ENCODE results near the gene PPIE. TPM values are rescaled to one million over a fixed set of nuclear protein-coding genes. Genes with fewer than 3 reads are reported as not detected.

Gene PPIE
- total and polyA plus RNA-seq, 2 experiments from 2014 or later, result 27.8 to 51.9 TPM

DNA sequence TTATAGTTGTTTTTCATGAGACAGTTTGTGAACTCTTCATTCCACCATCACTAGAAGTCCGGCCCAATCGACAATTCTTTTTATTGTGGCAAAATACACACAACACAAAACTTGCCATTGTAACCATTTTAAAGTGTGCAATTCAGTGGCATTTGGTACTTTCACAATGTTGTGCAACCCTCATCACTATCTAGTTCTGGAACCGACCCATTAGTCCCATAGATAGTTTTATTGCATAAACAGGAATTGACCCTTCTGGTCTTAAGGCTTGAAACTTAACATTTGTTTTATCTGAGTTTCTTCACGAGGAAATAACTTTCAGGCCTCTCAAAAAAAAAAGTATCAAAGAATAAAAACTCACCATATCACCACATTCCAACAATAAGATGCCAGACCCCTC is 8.8 kb upstream of the PPIE start (continued):
- TF ChIP-seq, protein P1, sequence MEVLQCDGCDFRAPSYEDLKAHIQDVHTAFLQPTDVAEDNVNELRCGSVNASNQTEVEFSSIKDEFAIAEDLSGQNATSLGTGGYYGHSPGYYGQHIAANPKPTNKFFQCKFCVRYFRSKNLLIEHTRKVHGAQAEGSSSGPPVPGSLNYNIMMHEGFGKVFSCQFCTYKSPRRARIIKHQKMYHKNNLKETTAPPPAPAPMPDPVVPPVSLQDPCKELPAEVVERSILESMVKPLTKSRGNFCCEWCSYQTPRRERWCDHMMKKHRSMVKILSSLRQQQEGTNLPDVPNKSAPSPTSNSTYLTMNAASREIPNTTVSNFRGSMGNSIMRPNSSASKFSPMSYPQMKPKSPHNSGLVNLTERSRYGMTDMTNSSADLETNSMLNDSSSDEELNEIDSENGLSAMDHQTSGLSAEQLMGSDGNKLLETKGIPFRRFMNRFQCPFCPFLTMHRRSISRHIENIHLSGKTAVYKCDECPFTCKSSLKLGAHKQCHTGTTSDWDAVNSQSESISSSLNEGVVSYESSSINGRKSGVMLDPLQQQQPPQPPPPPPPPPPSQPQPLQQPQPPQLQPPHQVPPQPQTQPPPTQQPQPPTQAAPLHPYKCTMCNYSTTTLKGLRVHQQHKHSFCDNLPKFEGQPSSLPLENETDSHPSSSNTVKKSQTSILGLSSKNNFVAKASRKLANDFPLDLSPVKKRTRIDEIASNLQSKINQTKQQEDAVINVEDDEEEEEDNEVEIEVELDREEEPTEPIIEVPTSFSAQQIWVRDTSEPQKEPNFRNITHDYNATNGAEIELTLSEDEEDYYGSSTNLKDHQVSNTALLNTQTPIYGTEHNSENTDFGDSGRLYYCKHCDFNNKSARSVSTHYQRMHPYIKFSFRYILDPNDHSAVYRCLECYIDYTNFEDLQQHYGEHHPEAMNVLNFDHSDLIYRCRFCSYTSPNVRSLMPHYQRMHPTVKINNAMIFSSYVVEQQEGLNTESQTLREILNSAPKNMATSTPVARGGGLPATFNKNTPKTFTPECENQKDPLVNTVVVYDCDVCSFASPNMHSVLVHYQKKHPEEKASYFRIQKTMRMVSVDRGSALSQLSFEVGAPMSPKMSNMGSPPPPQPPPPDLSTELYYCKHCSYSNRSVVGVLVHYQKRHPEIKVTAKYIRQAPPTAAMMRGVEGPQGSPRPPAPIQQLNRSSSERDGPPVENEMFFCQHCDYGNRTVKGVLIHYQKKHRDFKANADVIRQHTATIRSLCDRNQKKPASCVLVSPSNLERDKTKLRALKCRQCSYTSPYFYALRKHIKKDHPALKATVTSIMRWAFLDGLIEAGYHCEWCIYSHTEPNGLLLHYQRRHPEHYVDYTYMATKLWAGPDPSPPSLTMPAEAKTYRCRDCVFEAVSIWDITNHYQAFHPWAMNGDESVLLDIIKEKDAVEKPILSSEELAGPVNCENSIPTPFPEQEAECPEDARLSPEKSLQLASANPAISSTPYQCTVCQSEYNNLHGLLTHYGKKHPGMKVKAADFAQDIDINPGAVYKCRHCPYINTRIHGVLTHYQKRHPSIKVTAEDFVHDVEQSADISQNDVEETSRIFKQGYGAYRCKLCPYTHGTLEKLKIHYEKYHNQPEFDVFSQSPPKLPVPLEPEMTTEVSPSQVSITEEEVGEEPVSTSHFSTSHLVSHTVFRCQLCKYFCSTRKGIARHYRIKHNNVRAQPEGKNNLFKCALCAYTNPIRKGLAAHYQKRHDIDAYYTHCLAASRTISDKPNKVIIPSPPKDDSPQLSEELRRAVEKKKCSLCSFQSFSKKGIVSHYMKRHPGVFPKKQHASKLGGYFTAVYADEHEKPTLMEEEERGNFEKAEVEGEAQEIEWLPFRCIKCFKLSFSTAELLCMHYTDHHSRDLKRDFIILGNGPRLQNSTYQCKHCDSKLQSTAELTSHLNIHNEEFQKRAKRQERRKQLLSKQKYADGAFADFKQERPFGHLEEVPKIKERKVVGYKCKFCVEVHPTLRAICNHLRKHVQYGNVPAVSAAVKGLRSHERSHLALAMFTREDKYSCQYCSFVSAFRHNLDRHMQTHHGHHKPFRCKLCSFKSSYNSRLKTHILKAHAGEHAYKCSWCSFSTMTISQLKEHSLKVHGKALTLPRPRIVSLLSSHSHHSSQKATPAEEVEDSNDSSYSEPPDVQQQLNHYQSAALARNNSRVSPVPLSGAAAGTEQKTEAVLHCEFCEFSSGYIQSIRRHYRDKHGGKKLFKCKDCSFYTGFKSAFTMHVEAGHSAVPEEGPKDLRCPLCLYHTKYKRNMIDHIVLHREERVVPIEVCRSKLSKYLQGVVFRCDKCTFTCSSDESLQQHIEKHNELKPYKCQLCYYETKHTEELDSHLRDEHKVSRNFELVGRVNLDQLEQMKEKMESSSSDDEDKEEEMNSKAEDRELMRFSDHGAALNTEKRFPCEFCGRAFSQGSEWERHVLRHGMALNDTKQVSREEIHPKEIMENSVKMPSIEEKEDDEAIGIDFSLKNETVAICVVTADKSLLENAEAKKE (CRISPR knock-in tag; IDR thresholded peaks at IDR 0.05), result no peak

DNA sequence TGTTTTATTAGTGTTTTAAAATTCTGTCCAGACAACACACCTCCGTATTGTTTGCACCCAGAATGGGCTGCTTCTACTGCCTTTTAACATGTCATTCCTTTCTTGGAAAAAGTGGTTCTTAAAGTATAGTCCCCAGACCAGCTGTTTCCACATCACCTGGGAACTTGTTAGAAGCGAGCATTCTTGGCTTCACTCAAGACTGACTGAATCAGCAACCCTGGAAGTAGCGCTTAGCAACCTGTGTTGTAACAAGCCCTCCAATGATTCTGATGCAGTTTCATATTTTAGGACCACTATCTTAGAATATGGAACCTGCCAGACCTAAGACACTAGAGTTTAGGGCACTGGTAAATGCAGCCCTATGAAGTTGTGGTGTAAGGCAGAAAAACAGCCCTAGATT is 6.0 kb upstream of the PPIE start:
- Mint-ChIP-seq H3K4me1 (no peaks in the 10 kb centered on the region), H3K27me3 (ENCODE audit: insufficient read depth, low read depth, poor library complexity) (peaks cover 59% of the 10 kb centered on the region), H3K9me3 (no peaks in the 10 kb centered on the region; the same call in 2 of the 3 replicates), H3K36me3 (ENCODE audit: low read depth) (no peaks in the 10 kb centered on the region), H3K4me3 (no peak overlapping the region), H3K27ac (no peak overlapping the region)
- TF ChIP-seq, protein P1 (CRISPR knock-in tag; IDR thresholded peaks at IDR 0.05), result no peak
- TF ChIP-seq JUNB (IDR thresholded peaks at IDR 0.05; ENCODE audit: unreplicated experiment) (no peak), ZNF331 (CRISPR knock-in tag; IDR thresholded peaks at IDR 0.05; ENCODE audit: low read depth) (no peak)
- TF ChIP-seq, protein P2, sequence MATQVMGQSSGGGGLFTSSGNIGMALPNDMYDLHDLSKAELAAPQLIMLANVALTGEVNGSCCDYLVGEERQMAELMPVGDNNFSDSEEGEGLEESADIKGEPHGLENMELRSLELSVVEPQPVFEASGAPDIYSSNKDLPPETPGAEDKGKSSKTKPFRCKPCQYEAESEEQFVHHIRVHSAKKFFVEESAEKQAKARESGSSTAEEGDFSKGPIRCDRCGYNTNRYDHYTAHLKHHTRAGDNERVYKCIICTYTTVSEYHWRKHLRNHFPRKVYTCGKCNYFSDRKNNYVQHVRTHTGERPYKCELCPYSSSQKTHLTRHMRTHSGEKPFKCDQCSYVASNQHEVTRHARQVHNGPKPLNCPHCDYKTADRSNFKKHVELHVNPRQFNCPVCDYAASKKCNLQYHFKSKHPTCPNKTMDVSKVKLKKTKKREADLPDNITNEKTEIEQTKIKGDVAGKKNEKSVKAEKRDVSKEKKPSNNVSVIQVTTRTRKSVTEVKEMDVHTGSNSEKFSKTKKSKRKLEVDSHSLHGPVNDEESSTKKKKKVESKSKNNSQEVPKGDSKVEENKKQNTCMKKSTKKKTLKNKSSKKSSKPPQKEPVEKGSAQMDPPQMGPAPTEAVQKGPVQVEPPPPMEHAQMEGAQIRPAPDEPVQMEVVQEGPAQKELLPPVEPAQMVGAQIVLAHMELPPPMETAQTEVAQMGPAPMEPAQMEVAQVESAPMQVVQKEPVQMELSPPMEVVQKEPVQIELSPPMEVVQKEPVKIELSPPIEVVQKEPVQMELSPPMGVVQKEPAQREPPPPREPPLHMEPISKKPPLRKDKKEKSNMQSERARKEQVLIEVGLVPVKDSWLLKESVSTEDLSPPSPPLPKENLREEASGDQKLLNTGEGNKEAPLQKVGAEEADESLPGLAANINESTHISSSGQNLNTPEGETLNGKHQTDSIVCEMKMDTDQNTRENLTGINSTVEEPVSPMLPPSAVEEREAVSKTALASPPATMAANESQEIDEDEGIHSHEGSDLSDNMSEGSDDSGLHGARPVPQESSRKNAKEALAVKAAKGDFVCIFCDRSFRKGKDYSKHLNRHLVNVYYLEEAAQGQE (IDR thresholded peaks at IDR 0.05; ENCODE audit: unreplicated experiment), result no peak
- no peak for ATAC-seq
- Histone ChIP-seq H4K20me1 (replicated peaks; ENCODE audit: insufficient read depth) (no peaks in the 10 kb centered on the region; the same call in 1 of the 2 replicates), H3K9me2 (ENCODE audit: insufficient read depth) (peaks cover 4% of the 10 kb centered on the region; the same call in 1 of the 2 replicates), H3K79me2 (replicated peaks; ENCODE audit: insufficient read depth) (no peaks in the 10 kb centered on the region), H3K27ac (ENCODE audit: low read depth) (no peak overlapping the region), H3F3A (replicated peaks; ENCODE audit: low read depth) (no peaks in the 10 kb centered on the region), H3K27me3 (ENCODE audit: insufficient read depth) (peaks cover 100% of the 10 kb centered on the region), H3K36me3 (ENCODE audit: insufficient read depth) (no peaks in the 10 kb centered on the region), H3K4me1 (ENCODE audit: insufficient read depth) (no peaks in the 10 kb centered on the region), H3K4me3 (no peak overlapping the region), H2AFZ (no peak overlapping the region), H3K4me2 (no peak overlapping the region)
- DNase-seq (ENCODE audit: low spot score), result no peak
